Retinal pigment epithelial cell (primary cell): ENCODE measurements around the gene NT5DC4.

ENCODE experiments used
- DNase-seq: peaks from one replicate; pipeline ENCODE4 v3.0.0-alpha.2; 2010; ENCODE audit warnings: low read depth
- H3K4me3 ChIP-seq: 2 replicates; pipeline ENCODE4 v1.5.1; 2011; ENCODE audit warnings: mild to moderate bottlenecking, low read length, control low read depth, moderate library complexity
- TF ChIP-seq, protein P1 (sequence below): conservative IDR thresholded peaks from 2 replicates; pipeline ENCODE4 v1.5.1; 2011; ENCODE audit warnings: low read depth, low read length, control low read depth, inconsistent platforms

The NT5DC4 gene

DNA sequence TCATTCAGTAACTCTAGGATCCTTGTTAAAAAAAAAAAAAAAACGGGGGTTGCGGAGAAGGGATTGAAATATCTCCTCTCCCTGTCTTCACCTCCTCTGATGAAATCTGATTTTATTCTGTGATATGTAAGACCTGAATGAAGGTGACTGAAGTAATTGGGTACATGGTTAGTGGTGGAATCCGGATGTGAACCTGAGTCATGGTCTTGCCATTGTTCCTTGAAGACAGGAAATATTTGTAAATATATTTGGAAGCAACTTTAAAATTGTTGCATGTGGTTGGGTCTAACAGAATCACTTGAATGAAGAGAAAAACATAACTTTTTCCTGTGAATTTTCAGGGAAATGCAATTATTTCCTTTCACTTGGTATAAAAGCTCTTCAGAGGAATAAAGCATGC, 66.5 kb downstream of the NT5DC4 start:
- DNase-seq, result no peak
- H3K4me3 ChIP-seq, result no peak overlapping the region

DNA sequence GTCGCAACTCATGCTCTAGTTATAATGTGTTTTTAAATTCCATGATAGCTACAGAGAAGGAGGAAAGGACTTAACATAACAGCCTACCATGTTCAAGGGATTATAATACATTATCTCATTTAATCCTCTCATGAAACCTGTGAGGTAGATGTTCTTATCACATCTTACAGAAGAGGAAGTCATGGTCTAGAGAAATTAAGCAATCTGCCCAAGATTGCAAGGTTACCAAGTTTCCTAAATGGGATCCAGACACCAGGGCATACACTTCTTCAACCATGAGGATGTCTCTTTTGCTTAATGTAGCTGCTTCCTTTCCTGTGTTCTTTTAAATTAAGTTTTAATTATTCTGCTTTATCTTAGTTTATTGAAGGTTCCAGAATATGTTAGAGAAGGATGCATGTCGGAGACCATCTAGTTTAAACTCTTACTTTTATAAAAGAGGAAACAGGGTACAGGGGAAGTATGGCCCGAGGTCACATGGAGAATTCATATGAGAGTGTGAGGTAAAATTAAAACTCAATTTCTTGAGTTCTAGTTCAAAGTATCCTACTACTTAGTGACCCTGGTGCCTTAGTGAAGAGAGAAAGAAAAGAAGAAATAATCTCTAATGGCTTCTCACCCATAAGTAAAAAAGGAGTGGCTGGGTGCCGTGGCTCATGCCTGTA, 67.0 kb downstream of the NT5DC4 start:
- TF ChIP-seq, protein P1, sequence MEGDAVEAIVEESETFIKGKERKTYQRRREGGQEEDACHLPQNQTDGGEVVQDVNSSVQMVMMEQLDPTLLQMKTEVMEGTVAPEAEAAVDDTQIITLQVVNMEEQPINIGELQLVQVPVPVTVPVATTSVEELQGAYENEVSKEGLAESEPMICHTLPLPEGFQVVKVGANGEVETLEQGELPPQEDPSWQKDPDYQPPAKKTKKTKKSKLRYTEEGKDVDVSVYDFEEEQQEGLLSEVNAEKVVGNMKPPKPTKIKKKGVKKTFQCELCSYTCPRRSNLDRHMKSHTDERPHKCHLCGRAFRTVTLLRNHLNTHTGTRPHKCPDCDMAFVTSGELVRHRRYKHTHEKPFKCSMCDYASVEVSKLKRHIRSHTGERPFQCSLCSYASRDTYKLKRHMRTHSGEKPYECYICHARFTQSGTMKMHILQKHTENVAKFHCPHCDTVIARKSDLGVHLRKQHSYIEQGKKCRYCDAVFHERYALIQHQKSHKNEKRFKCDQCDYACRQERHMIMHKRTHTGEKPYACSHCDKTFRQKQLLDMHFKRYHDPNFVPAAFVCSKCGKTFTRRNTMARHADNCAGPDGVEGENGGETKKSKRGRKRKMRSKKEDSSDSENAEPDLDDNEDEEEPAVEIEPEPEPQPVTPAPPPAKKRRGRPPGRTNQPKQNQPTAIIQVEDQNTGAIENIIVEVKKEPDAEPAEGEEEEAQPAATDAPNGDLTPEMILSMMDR, result no peak
- no peak overlapping the region for H3K4me3 ChIP-seq
- DNase-seq, result no peak

More for the DNA sequence above, 66.5 kb downstream of the NT5DC4 start:
- TF ChIP-seq, protein P1, result no peak

DNA sequence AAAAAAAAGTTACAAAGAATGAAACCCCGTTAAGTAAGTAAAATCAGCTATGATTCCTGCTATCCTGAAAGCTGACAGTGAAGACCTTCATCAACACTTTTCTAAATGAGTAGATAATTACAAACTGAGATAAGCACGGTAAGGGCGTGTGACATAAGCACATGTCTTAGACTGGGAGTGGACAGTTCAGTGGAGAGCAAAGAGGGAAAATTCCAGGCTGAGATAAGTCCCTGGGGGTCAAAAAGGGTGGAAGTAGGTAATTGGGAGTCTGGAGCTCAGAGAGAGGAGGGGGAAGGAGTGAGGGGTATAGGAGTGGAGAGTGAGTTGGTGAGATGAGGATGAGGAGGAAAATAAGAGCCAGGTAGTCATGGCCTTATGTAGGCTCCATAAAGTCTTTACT, 67.8 kb downstream of the NT5DC4 start:
- TF ChIP-seq, protein P1, result no peak
- no peak for DNase-seq
- no peak overlapping the region for H3K4me3 ChIP-seq
